Measurements from ENCODE around the gene TESMIN.

TESMIN gene

DNA sequence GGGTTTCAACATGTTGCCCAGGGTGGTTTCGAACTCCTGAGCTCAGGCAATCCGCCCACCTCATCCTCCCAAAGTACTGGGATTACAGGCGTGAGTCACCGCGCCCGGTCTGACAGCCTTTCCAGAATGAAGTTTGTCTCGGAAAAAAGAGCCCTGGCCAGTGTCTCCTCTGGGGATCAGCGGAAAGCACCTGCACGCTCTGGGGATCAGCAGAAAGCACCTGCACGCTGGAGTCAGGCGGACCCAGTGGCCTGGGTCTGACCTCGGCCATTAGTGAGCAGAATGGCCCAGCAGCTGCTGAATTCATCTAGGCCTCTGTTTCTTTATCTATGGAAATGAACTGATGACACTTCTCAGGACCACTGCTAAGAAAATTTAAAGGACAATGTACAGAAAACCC lies 10.5 kb upstream of the TESMIN start:
- Histone ChIP-seq H3K9me3 (ENCODE audit: control insufficient read depth, insufficient read depth, low read depth, low read length) (no peaks in the 10 kb centered on the region), H3K27me3 (ENCODE audit: control insufficient read depth, insufficient read depth, low read length) (no peaks in the 10 kb centered on the region), H3K9ac (ENCODE audit: low read length) (no peak overlapping the region), H3K27ac (ENCODE audit: low read depth, low read length) (no peak overlapping the region), H3K36me3 (ENCODE audit: control insufficient read depth, insufficient read depth, low read length) (peaks cover 52% of the 10 kb centered on the region), H3K4me3 (ENCODE audit: low read depth, low read length) (no peak overlapping the region), H3K4me1 (ENCODE audit: control insufficient read depth, insufficient read depth, low read length) (peaks cover 17% of the 10 kb centered on the region; the same call in 1 of the 2 replicates)

DNA sequence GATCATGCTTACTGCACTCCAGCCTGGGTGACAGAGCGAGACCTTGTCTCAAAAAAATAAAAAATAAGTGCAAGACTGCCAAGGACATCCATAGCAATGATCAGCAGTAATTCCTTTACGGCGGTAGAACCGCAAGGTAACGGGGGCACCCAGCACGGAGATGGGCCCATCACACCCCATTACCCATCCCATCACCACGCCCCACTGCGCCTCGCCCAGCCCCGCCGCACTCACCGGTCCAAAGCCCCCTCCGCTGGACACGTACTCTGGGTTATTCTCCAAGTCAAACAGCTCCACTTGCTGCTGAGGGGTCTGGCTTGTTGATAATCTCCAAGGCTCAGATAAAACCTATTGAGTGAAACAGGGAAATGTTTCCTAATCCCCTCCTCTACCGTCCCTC lies 8.7 kb upstream of the TESMIN start:
- no peak overlapping the region for H3K4me3 ChIP-seq (ENCODE audit: low read depth, low read length)
- H3K27me3 ChIP-seq (ENCODE audit: control insufficient read depth, insufficient read depth, low read length), result no peaks in the 10 kb centered on the region
- H3K9me3 ChIP-seq (ENCODE audit: control insufficient read depth, insufficient read depth, low read depth, low read length), result no peaks in the 10 kb centered on the region
- H3K36me3 ChIP-seq (ENCODE audit: control insufficient read depth, insufficient read depth, low read length), result peaks cover 58% of the 10 kb centered on the region
- no peak overlapping the region for H3K27ac ChIP-seq (ENCODE audit: low read depth, low read length)
- peaks cover 17% of the 10 kb centered on the region; the same call in 1 of the 2 replicates for H3K4me1 ChIP-seq (ENCODE audit: control insufficient read depth, insufficient read depth, low read length)
- H3K9ac ChIP-seq (ENCODE audit: low read length), result no peak overlapping the region

DNA sequence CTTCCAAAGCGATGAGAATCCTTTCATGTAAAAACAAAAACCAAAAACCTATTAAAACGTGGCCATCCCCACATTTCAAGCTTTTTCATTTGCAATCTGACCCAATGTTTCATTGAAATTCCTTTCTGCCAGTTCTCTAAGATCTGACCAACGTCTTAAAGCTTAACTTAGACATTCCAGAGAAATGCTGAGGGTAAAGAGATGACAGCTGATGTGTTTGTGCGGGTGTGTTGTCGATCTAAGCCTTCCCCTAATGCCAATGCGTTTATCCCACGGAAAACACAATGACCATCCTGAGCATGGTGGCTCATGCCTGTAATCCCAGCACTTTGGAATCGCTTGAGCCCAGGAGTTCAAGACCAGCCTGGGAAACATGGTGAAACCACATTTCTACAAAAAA lies 6.4 kb upstream of the TESMIN start:
- Histone ChIP-seq H3K27ac (ENCODE audit: low read depth, low read length) (no peak overlapping the region), H3K4me3 (ENCODE audit: low read depth, low read length) (no peak overlapping the region), H3K27me3 (ENCODE audit: control insufficient read depth, insufficient read depth, low read length) (no peaks in the 10 kb centered on the region), H3K9ac (ENCODE audit: low read length) (no peak overlapping the region), H3K4me1 (ENCODE audit: control insufficient read depth, insufficient read depth, low read length) (no peaks in the 10 kb centered on the region), H3K36me3 (ENCODE audit: control insufficient read depth, insufficient read depth, low read length) (peaks cover 54% of the 10 kb centered on the region), H3K9me3 (ENCODE audit: control insufficient read depth, insufficient read depth, low read depth, low read length) (no peaks in the 10 kb centered on the region)

- H3K27ac ChIP-seq (ENCODE audit: low read depth, low read length), result no peak overlapping the region
- no peaks in the 10 kb centered on the region for H3K9me3 ChIP-seq (ENCODE audit: control insufficient read depth, insufficient read depth, low read depth, low read length)
- H3K4me3 ChIP-seq (ENCODE audit: low read depth, low read length), result no peak overlapping the region
- H3K36me3 ChIP-seq (ENCODE audit: control insufficient read depth, insufficient read depth, low read length), result peaks cover 40% of the 10 kb centered on the region
- no peaks in the 10 kb centered on the region for H3K27me3 ChIP-seq (ENCODE audit: control insufficient read depth, insufficient read depth, low read length)
- no peak overlapping the region for H3K9ac ChIP-seq (ENCODE audit: low read length)
- H3K4me1 ChIP-seq (ENCODE audit: control insufficient read depth, insufficient read depth, low read length), result no peaks in the 10 kb centered on the region
Observed at GRCh38 chr11:68756171-68756766, 4.9 kb upstream of the TESMIN start.

- Histone ChIP-seq H3K4me1 (ENCODE audit: control insufficient read depth, insufficient read depth, low read length) (peaks cover 16% of the 10 kb centered on the region), H3K9me3 (ENCODE audit: control insufficient read depth, insufficient read depth, low read depth, low read length) (no peaks in the 10 kb centered on the region), H3K27me3 (ENCODE audit: control insufficient read depth, insufficient read depth, low read length) (no peaks in the 10 kb centered on the region), H3K36me3 (ENCODE audit: control insufficient read depth, insufficient read depth, low read length) (peaks cover 24% of the 10 kb centered on the region), H3K4me3 (ENCODE audit: low read depth, low read length) (no peak overlapping the region), H3K27ac (ENCODE audit: low read depth, low read length) (no peak overlapping the region), H3K9ac (ENCODE audit: low read length) (no peak overlapping the region)
Observed at GRCh38 chr11:68753300-68753699, 2.0 kb upstream of the TESMIN start.

DNA sequence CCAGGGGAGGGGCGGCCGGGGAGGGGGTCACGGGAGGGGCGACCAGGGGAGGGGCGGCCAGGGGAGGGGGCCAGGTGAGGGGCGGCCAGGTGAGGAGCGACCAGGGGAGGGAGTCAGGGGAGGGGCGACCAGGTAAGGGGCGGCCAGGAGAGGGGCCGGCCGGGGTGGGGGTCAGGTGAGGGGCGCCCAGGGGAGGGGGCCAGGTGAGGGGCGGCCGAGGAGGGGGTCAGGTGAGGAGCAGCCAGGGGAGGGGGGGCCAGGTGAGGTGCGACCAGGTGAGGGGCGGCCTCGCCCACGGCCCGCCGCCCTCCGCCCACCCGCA lies 355 bp downstream of the TESMIN start:
- Histone ChIP-seq H3K9me3 (ENCODE audit: control insufficient read depth, insufficient read depth, low read depth, low read length) (no peaks in the 10 kb centered on the region), H3K4me1 (ENCODE audit: control insufficient read depth, insufficient read depth, low read length) (peaks cover 25% of the 10 kb centered on the region), H3K27ac (ENCODE audit: low read depth, low read length) (no peak overlapping the region), H3K27me3 (ENCODE audit: control insufficient read depth, insufficient read depth, low read length) (no peaks in the 10 kb centered on the region), H3K36me3 (ENCODE audit: control insufficient read depth, insufficient read depth, low read length) (peaks cover 17% of the 10 kb centered on the region), H3K9ac (ENCODE audit: low read length) (no peak overlapping the region), H3K4me3 (ENCODE audit: low read depth, low read length) (peak overlapping the region; percentile 49; the same call in 1 of the 2 replicates)

DNA sequence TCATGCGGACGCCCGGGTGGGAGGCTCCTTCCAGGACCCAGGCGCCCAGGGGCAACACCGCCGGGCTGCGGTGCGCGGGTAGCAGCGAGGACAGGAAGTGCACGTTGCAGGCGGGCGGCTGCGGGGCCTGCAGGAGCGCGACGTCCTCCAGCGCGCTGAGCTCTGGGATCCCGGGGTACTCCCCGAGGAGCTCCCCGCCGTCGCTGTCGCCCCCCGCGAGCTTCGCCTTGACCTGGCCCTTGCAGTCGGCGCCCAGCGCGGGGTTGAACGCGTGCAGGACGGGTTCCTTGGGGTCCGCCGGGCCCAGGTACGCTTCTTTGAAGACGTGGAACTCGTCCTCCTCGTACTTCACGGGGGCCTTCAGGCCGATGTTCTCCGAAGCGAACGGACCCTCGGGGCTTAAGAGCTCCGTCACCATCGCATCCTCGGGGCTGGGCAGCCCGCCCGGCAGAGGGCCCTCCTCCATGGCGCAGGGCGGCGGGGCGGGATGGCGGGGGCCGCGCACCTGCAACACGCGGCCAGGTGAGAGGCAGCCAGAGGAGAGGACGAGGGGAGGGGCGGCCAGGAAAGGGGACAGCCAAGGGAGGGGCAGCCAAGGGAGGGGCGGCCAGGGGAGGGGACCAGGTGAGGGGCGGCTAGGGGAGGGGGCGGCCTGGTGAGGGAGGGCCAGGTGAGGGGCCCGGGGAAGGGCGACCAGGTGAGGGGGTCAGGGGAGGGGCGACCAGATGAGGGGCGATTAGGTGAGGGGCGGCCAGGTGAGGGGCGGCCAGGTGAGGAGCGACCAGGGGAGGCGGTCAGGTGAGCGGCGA lies 921 bp downstream of the TESMIN start:
- Histone ChIP-seq H3K36me3 (ENCODE audit: control insufficient read depth, insufficient read depth, low read length) (peaks cover 22% of the 10 kb centered on the region), H3K27me3 (ENCODE audit: control insufficient read depth, insufficient read depth, low read length) (no peaks in the 10 kb centered on the region), H3K9me3 (ENCODE audit: control insufficient read depth, insufficient read depth, low read depth, low read length) (no peaks in the 10 kb centered on the region), H3K4me1 (ENCODE audit: control insufficient read depth, insufficient read depth, low read length) (peaks cover 25% of the 10 kb centered on the region), H3K4me3 (ENCODE audit: low read depth, low read length) (peak overlapping the region; percentile 53), H3K9ac (ENCODE audit: low read length) (peak overlapping the region; percentile 82), H3K27ac (ENCODE audit: low read depth, low read length) (peak overlapping the region; percentile 79)

- H3K9me3 ChIP-seq (ENCODE audit: control insufficient read depth, insufficient read depth, low read depth, low read length), result no peaks in the 10 kb centered on the region
- peaks cover 31% of the 10 kb centered on the region for H3K36me3 ChIP-seq (ENCODE audit: control insufficient read depth, insufficient read depth, low read length)
- peak overlapping the region; percentile 53 for H3K4me3 ChIP-seq (ENCODE audit: low read depth, low read length)
- peak overlapping the region; percentile 82 for H3K9ac ChIP-seq (ENCODE audit: low read length)
- H3K27ac ChIP-seq (ENCODE audit: low read depth, low read length), result peak overlapping the region; percentile 79
- H3K27me3 ChIP-seq (ENCODE audit: control insufficient read depth, insufficient read depth, low read length), result no peaks in the 10 kb centered on the region
- H3K4me1 ChIP-seq (ENCODE audit: control insufficient read depth, insufficient read depth, low read length), result peaks cover 25% of the 10 kb centered on the region
Observed at GRCh38 chr11:68749229-68750123, 1.8 kb downstream of the TESMIN start.

GRCh38 chr11:68748061-68748460 lies 3.3 kb downstream of the TESMIN start:
- Histone ChIP-seq H3K36me3 (ENCODE audit: control insufficient read depth, insufficient read depth, low read length) (peaks cover 45% of the 10 kb centered on the region), H3K27ac (ENCODE audit: low read depth, low read length) (no peak overlapping the region), H3K4me3 (ENCODE audit: low read depth, low read length) (no peak overlapping the region), H3K27me3 (ENCODE audit: control insufficient read depth, insufficient read depth, low read length) (no peaks in the 10 kb centered on the region), H3K9me3 (ENCODE audit: control insufficient read depth, insufficient read depth, low read depth, low read length) (no peaks in the 10 kb centered on the region), H3K9ac (ENCODE audit: low read length) (no peak overlapping the region), H3K4me1 (ENCODE audit: control insufficient read depth, insufficient read depth, low read length) (peaks cover 25% of the 10 kb centered on the region)

DNA sequence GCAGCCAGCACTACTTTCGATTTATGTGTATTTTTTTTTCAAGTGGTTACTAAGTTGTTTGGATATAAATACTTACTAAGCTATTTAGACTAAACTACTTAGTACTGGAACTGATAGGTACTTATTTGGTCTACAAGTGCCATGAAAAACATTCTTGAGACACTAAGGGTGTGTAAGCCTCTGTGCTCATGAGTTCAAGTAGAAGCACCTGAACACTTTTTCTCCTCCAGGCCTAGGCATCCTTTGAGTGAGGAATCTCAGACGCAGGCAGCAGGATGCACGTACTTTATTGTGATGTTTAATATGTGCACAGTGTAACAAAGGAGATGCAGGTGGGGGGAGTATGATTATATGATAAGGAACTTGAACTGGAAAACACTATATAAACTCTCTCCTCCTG lies 7.8 kb downstream of the TESMIN start:
- H3K9ac ChIP-seq (ENCODE audit: low read length), result no peak overlapping the region
- no peak overlapping the region for H3K27ac ChIP-seq (ENCODE audit: low read depth, low read length)
- H3K4me3 ChIP-seq (ENCODE audit: low read depth, low read length), result no peak overlapping the region
- H3K36me3 ChIP-seq (ENCODE audit: control insufficient read depth, insufficient read depth, low read length), result peaks cover 64% of the 10 kb centered on the region
- H3K9me3 ChIP-seq (ENCODE audit: control insufficient read depth, insufficient read depth, low read depth, low read length), result no peaks in the 10 kb centered on the region
- no peaks in the 10 kb centered on the region for H3K27me3 ChIP-seq (ENCODE audit: control insufficient read depth, insufficient read depth, low read length)
- H3K4me1 ChIP-seq (ENCODE audit: control insufficient read depth, insufficient read depth, low read length), result peaks cover 22% of the 10 kb centered on the region

DNA sequence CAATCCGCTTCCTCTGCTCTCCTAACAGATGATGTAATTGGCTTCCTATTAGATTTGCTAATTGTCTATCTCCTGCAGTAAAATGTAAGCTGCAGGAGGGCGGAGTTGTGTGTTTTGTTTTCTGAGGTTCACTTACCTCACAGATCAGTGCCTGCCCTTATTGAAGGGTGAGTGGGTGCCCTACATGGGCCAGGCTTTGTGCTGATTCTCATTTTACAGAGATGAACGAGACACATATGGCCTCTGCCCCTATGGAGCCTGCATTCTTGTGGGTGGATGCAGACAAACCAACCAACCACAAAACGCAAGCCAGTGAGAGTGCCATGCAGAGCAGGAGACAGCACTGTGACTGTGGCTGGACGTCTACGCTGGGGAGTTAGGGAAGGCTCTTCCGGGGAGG lies 9.9 kb downstream of the TESMIN start:
- Histone ChIP-seq H3K9me3 (ENCODE audit: control insufficient read depth, insufficient read depth, low read depth, low read length) (no peaks in the 10 kb centered on the region), H3K27me3 (ENCODE audit: control insufficient read depth, insufficient read depth, low read length) (no peaks in the 10 kb centered on the region), H3K4me3 (ENCODE audit: low read depth, low read length) (no peak overlapping the region), H3K27ac (ENCODE audit: low read depth, low read length) (no peak overlapping the region), H3K9ac (ENCODE audit: low read length) (no peak overlapping the region), H3K36me3 (ENCODE audit: control insufficient read depth, insufficient read depth, low read length) (peaks cover 69% of the 10 kb centered on the region), H3K4me1 (ENCODE audit: control insufficient read depth, insufficient read depth, low read length) (peaks cover 12% of the 10 kb centered on the region)

All from HUES6 (cell line).